Activated CD8-positive, alpha-beta T cell treated with anti-CD3 and anti-CD28 coated beads for 36 hours (primary cell): ENCODE results near the gene CLEC20A. TPM values are rescaled to one million over a fixed set of nuclear protein-coding genes. Genes with fewer than 3 reads are reported as not detected.

Source experiments
- ATAC-seq: fragments of 200-7000 bp; cut with Tn5 transposase; one replicate; pipeline ENCODE4 v1.10.0; 2021; ENCODE audit warnings: mild to moderate bottlenecking, moderate library complexity
- CTCF ChIA-PET: fragments of 350-600 bp; sonication (Branson Sonifier 250); formaldehyde crosslinking; loops from one replicate; lab custom pipeline; 2021; ENCODE audit warnings: antibody characterized with exemption; lab: Charles Lee
- POLR2A ChIA-PET: fragments of 350-600 bp; sonication (Branson Sonifier 250); formaldehyde crosslinking; loops from one replicate; lab custom pipeline; 2021; ENCODE audit warnings: antibody characterized with exemption; lab: Charles Lee
- DNase-seq: peaks from one replicate; pipeline ENCODE4 v3.0.0-alpha.2; 2020
- H3K27ac Mint-ChIP-seq: one replicate; pipeline ENCODE4 v1.8.0; 2021; ENCODE audit warnings: mild to moderate bottlenecking, mixed read lengths
- H3K27me3 Mint-ChIP-seq: one replicate; pipeline ENCODE4 v1.8.0; 2021; ENCODE audit warnings: mixed read lengths
- H3K36me3 Mint-ChIP-seq: one replicate; pipeline ENCODE4 v1.8.0; 2021; ENCODE audit warnings: low read depth, mixed read lengths
- H3K4me1 Mint-ChIP-seq: one replicate; pipeline ENCODE4 v1.8.0; 2021; ENCODE audit warnings: low read depth, mixed read lengths
- H3K4me3 Mint-ChIP-seq: one replicate; pipeline ENCODE4 v1.8.0; 2021; ENCODE audit warnings: mild to moderate bottlenecking, moderate library complexity, mixed read lengths
- H3K9me3 Mint-ChIP-seq: one replicate; pipeline ENCODE4 v1.8.0; 2021; ENCODE audit warnings: mixed read lengths
- intact Hi-C: fragments of 100-400 bp; cut with micrococcal nuclease; formaldehyde crosslinking; loops from one replicate; pipeline ENCODE4 v1.10.0; 2022
- total RNA-seq, 2 experiments: library from RNA; stranded (reverse); gene quantifications; one replicate each; pipeline ENCODE4 v1.2.3, GENCODE V29; 2021
- TF ChIP-seq, protein P1 (sequence below): fragments of 200-600 bp; IDR thresholded peaks from one replicate; pipeline ENCODE4 v1.8.0; 2022; ENCODE audit warnings: antibody characterized with exemption, mild to moderate bottlenecking

Gene CLEC20A
- total RNA-seq, 2 experiments from 2014 or later = not detected

DNA sequence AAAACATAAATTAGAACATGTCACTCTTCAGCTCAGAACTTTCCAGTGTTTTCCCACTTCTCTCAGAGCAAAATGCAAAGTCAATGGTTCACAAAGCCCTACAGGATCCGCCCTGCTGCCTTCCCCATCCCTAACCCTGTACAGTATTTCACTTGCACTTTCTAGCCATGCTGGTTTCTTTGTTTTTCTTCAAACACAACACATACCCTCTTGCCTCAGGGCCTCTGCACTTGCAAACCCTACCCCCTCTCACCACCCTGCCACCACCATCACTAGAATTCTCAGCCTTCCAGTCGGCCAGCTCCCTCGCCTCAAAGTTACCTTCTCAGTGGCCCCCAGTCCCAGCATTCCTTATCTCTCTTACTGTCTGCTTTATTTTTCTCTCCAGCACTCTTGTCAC lies 33.7 kb upstream of the CLEC20A start:
- no peaks in the 10 kb centered on the region for H3K9me3 Mint-ChIP-seq
- POLR2A ChIA-PET = no interaction called here
- H3K36me3 Mint-ChIP-seq = no peaks in the 10 kb centered on the region
- TF ChIP-seq, protein P1, sequence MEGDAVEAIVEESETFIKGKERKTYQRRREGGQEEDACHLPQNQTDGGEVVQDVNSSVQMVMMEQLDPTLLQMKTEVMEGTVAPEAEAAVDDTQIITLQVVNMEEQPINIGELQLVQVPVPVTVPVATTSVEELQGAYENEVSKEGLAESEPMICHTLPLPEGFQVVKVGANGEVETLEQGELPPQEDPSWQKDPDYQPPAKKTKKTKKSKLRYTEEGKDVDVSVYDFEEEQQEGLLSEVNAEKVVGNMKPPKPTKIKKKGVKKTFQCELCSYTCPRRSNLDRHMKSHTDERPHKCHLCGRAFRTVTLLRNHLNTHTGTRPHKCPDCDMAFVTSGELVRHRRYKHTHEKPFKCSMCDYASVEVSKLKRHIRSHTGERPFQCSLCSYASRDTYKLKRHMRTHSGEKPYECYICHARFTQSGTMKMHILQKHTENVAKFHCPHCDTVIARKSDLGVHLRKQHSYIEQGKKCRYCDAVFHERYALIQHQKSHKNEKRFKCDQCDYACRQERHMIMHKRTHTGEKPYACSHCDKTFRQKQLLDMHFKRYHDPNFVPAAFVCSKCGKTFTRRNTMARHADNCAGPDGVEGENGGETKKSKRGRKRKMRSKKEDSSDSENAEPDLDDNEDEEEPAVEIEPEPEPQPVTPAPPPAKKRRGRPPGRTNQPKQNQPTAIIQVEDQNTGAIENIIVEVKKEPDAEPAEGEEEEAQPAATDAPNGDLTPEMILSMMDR = no peak
- DNase-seq (no peak), ATAC-seq (no peak)
- H3K27me3 Mint-ChIP-seq = no peaks in the 10 kb centered on the region
- no peaks in the 10 kb centered on the region for H3K4me1 Mint-ChIP-seq
- H3K4me3 Mint-ChIP-seq = no peak overlapping the region
- CTCF ChIA-PET = interaction anchor here (0.6 to 1.2 kb wide), 5 partner anchors 12 to 231 kb away, joined by 3 read pairs; no protein-coding TSS in a partner anchor
- intact Hi-C loops = loop anchor here (5.0 kb wide), 1 partner anchor 472 kb away; no protein-coding TSS in a partner anchor
- H3K27ac Mint-ChIP-seq = no peak overlapping the region

DNA sequence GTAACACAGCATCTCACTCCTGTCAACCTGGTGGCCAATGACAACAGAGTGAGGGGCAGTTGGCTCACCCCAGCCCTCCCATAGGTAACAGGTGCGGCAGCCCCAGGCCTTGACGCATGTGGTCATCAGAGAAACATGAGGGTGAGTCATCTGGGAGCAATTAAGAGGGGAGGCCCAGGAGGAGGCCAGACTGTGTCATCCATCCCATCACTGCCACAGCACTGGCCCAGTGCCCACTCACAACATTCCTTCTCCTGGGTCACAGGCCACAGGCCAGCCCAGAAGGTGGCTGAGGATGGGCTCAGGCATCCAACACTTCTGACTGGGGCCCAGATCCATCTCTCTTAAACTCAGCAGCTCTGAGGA lies 33.3 kb upstream of the CLEC20A start:
- intact Hi-C loops = loop anchor here (5.0 kb wide), 1 partner anchor 472 kb away; no protein-coding TSS in a partner anchor
- DNase-seq (no peak), ATAC-seq (no peak)
- Mint-ChIP-seq H3K4me1 (no peaks in the 10 kb centered on the region), H3K27ac (no peak overlapping the region), H3K27me3 (no peaks in the 10 kb centered on the region), H3K9me3 (no peaks in the 10 kb centered on the region), H3K4me3 (no peak overlapping the region), H3K36me3 (no peaks in the 10 kb centered on the region)
- POLR2A ChIA-PET = no interaction called here
- CTCF ChIA-PET = interaction anchor here (0.7 to 1.5 kb wide), 5 partner anchors 12 to 473 kb away, joined by 3 to 5 read pairs (median 3); no protein-coding TSS in a partner anchor
- TF ChIP-seq, protein P1 = no peak

DNA sequence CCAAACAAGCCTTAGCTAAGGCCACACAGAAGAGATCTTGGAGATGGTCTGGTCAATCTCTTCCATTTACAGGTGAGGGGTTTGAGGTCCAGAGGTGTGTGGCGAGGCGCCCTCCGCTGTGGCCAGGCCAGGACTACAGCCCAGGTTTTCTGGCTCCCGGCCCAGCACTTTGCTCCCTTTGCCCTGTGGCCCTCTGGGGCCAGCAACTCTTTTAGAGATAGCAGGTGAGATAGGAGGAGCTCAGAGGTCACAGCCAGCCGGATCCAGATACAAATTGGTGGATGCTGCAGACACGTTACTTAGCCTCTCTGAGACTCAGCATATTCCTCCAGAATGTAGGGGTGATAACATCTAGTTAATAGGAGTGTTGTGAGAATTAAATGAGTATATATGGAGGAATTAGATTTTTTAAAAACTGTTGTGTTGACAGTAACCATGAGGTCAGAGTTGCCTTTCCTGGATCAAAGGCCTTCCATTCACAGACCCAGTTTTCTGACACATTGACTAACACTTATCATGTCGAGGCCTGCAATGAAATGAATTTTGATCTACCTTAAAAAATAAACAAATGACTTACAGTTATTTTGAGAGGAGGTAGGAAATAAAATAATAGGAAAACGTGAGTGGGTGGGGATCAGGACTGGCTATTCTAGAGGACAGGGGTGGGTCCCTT lies 32.7 kb upstream of the CLEC20A start:
- Mint-ChIP-seq H3K4me1 (no peaks in the 10 kb centered on the region), H3K4me3 (no peak overlapping the region), H3K27me3 (no peaks in the 10 kb centered on the region), H3K27ac (no peak overlapping the region), H3K9me3 (no peaks in the 10 kb centered on the region), H3K36me3 (no peaks in the 10 kb centered on the region)
- DNase-seq = no peak
- CTCF ChIA-PET = interaction anchor here (0.9 to 3.1 kb wide), 4 partner anchors 18 to 473 kb away, joined by 3 to 11 read pairs (median 4); no protein-coding TSS in a partner anchor
- TF ChIP-seq, protein P1 = no peak
- POLR2A ChIA-PET = no interaction called here
- no peak for ATAC-seq
- intact Hi-C loops = loop anchor here (5.0 kb wide), 1 partner anchor 473 kb away; no protein-coding TSS in a partner anchor

DNA sequence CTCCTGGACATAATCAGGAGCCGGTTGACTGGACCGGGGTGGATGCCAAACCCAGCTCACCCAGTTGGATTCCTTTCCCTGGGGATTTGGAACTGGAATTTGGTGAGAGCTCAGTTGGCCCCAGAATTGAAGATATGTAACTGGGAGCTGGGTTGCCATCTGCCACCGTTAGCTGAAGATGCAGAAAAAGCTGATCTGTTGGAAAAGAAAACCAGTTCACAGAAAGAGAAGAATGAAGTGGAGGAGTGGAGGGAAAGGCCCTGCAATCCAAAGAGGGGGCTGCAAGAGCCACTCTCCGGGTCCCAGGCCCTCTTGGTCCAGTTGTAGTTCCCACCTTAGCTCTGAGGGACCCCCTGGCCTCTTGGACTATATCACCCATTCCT lies 32.2 kb upstream of the CLEC20A start:
- Mint-ChIP-seq H3K4me3 (no peak overlapping the region), H3K27me3 (no peaks in the 10 kb centered on the region), H3K9me3 (no peaks in the 10 kb centered on the region), H3K4me1 (no peaks in the 10 kb centered on the region), H3K27ac (no peak overlapping the region), H3K36me3 (no peaks in the 10 kb centered on the region)
- POLR2A ChIA-PET = no interaction called here
- CTCF ChIA-PET = interaction anchor here (0.9 to 3.1 kb wide), 5 partner anchors 19 to 474 kb away, joined by 3 to 11 read pairs (median 4); no protein-coding TSS in a partner anchor
- TF ChIP-seq, protein P1 = no peak
- intact Hi-C loops = no loop called here
- ATAC-seq = no peak
- DNase-seq = no peak
